ENCODE results near the gene C2orf81.
"Not testable (repeated sequence)": the region's sequence is repeated elsewhere in the genome, so short reads cannot be mapped to it uniquely, and the experiment has no call there.

GRCh38 chr2:74470742-74471141 lies 49.3 kb upstream of the C2orf81 start:
- not testable (repeated sequence) for TF ChIP-seq SP1 (IDR thresholded peaks at IDR 0.05; ENCODE audit: low read depth, low read length); BRCA1 (IDR thresholded peaks at IDR 0.05; ENCODE audit: low read depth, low read length); CEBPZ (IDR thresholded peaks at IDR 0.05; ENCODE audit: low read depth, low read length); ETV6 (conservative IDR thresholded peaks at IDR 0.05 in 1 of 2, IDR thresholded peaks at IDR 0.05 in 1 of 2; ENCODE audit: borderline replicate concordance in 1 of 2, low read depth in 1 of 2); EGR1 (IDR thresholded peaks at IDR 0.05; ENCODE audit: borderline replicate concordance in 1 of 2, low read depth in 2 of 2, low read length in 2 of 2); MXI1 (IDR thresholded peaks at IDR 0.05; ENCODE audit: low read depth, low read length); TAF1 (IDR thresholded peaks at IDR 0.05; ENCODE audit: borderline replicate concordance, low read depth, low read length); CTCF (IDR thresholded peaks at IDR 0.05 in 2 of 3, conservative IDR thresholded peaks at IDR 0.05 in 1 of 3; ENCODE audit: control insufficient read depth in 2 of 3, extremely low read depth in 1 of 3, insufficient read depth in 1 of 3, low read depth in 3 of 3, low read length in 3 of 3); ATF2 (IDR thresholded peaks at IDR 0.05; ENCODE audit: low read length)
